HepG2 (cell line): ENCODE data around the gene PEX5L. TPM values are rescaled to one million over a fixed set of nuclear protein-coding genes. Genes with fewer than 3 reads are reported as not detected.

Experiments used
- ATAC-seq: fragments of 200-7000 bp; cut with Tn5 transposase; 3 replicates; pipeline ENCODE4 v1.9.1; 2020; ENCODE audit warnings: mild to moderate bottlenecking, moderate library complexity
- BruUV-seq: library from RNA; stranded (reverse); fragments of 400-500 nt; replicated peaks from 2 replicates; lab custom pipeline; 2021; lab: Mats Ljungman, UMichigan
- CTCF ChIA-PET: fragments of 300-600 bp; formaldehyde crosslinking; extraction: SDS; loops from one replicate; lab custom pipeline; 2021; ENCODE audit warnings: low total read pairs, inconsistent platforms, low intra/inter-chr PET ratio; lab: Yijun Ruan, JAX
- POLR2A ChIA-PET: fragments of 350-600 bp; sonication (Branson Sonifier 250); formaldehyde crosslinking; loops from one replicate; lab custom pipeline; 2020; ENCODE audit warnings: antibody characterized with exemption, inconsistent platforms; lab: Yijun Ruan, JAX
- DNase-seq: peaks from one replicate; pipeline ENCODE4 v3.0.0-alpha.2; 2015; ENCODE audit warnings: low spot score
- FAIRE-seq: peaks from 3 replicates; lab custom pipeline; 2011; peaks lifted over from hg19 to GRCh38; lab: Jason Lieb, UNC
- H2AFZ ChIP-seq: one replicate; pipeline ENCODE4 v1.6.1; 2011; ENCODE audit warnings: low read length, inconsistent platforms
- H3K27ac ChIP-seq: fragments of 300-600 bp; 3 replicates; pipeline ENCODE4 v1.8.0; 2011; ENCODE audit warnings: mixed run types, mild to moderate bottlenecking, mixed read lengths, low read length, inconsistent platforms; ENCODE audit not compliant: insufficient read depth; ENCODE audit errors: extremely low read length
- H3K27me3 ChIP-seq, 2 experiments: fragments of 200-600 bp in 1 of 2; 2 replicates in 1 of 2; 3 replicates in 1 of 2; pipeline versions ENCODE4 v1.6.0 to v1.8.0; 2011; ENCODE audit warnings: low read length in 2 of 2, mild to moderate bottlenecking in 2 of 2, moderate library complexity in 2 of 2, inconsistent platforms in 1 of 2; ENCODE audit not compliant: insufficient read depth in 2 of 2, control insufficient read depth in 1 of 2
- H3K36me3 ChIP-seq, 2 experiments: fragments of 200-600 bp in 1 of 2; replicated peaks in 1 of 2; 2 replicates in 1 of 2; 3 replicates in 1 of 2; pipeline versions ENCODE4 v1.5.1 to v1.8.0; 2011; ENCODE audit warnings: low read length in 2 of 2, inconsistent platforms in 1 of 2; ENCODE audit not compliant: insufficient read depth in 2 of 2, control insufficient read depth in 1 of 2
- H3K4me1 ChIP-seq: 2 replicates; pipeline ENCODE4 v1.5.1; 2012; ENCODE audit warnings: low read length, inconsistent platforms; ENCODE audit not compliant: insufficient read depth
- H3K4me2 ChIP-seq: 2 replicates; pipeline ENCODE4 v1.6.0; 2011; ENCODE audit warnings: low read depth, low read length, inconsistent platforms
- H3K4me3 ChIP-seq, 3 experiments: fragments of 200-600 bp in 1 of 3; sonication (generic), shearing (Covaris generic) in 1 of 3; replicated peaks in 1 of 3; 2 replicates each; pipeline ENCODE4 v1.5.1; 2011 to 2016; ENCODE audit warnings: low read length in 3 of 3, inconsistent platforms in 2 of 3, low read depth in 2 of 3, mild to moderate bottlenecking in 2 of 3, control low read depth in 1 of 3, mixed read lengths in 1 of 3; ENCODE audit not compliant: insufficient read depth in 1 of 3
- H3K79me2 ChIP-seq: one replicate; pipeline ENCODE4 v1.6.1; 2011; ENCODE audit warnings: low read length, inconsistent platforms; ENCODE audit not compliant: insufficient read depth
- H3K9ac ChIP-seq: 2 replicates; pipeline ENCODE4 v1.6.0; 2011; ENCODE audit warnings: mild to moderate bottlenecking, low read depth, low read length, inconsistent platforms; ENCODE audit not compliant: insufficient read depth
- H3K9me3 ChIP-seq: 2 replicates; pipeline ENCODE4 v1.5.1; 2012; ENCODE audit warnings: mild to moderate bottlenecking, low read length
- H4K20me1 ChIP-seq: 2 replicates; pipeline ENCODE4 v1.6.0; 2011; ENCODE audit warnings: inconsistent platforms, mild to moderate bottlenecking, low read length, moderate library complexity; ENCODE audit not compliant: insufficient read depth
- DZIP1 ChIP-seq: sonication (generic); formaldehyde crosslinking; IDR thresholded peaks from 2 replicates; pipeline ENCODE4 v1.5.0; 2020; ENCODE audit warnings: mild to moderate bottlenecking, missing genetic modification reagents
- EP300 ChIP-seq, 3 experiments: sonication (generic) in 1 of 3; formaldehyde crosslinking in 1 of 3; IDR thresholded peaks; 2 replicates each; pipeline versions ENCODE4 v1.5.1 to v1.6.1; 2011 to 2020; ENCODE audit warnings: low read depth in 2 of 3, low read length in 2 of 3, borderline replicate concordance in 1 of 3, improper control_type of control experiment in 1 of 3, mild to moderate bottlenecking in 1 of 3, missing genetic modification reagents in 1 of 3, moderate library complexity in 1 of 3
- NFAT5 ChIP-seq: sonication (generic); formaldehyde crosslinking; IDR thresholded peaks from 2 replicates; pipeline ENCODE4 v1.4.0; 2020; ENCODE audit warnings: missing genetic modification reagents
- WGBS: methylation state at CpG from one replicate; pipeline ENCODE4 v1.1.6; 2017; ENCODE audit warnings: low lambda C conversion rate; 5-methylcytosine and 5-hydroxymethylcytosine counted together
- in situ Hi-C: cut with HindIII; loops from 2 replicates; pipeline ENCODE4 v1.10.0; 2017; ENCODE audit warnings: low pct_unique_long_range_greater_than_20kb; ENCODE audit not compliant: extremely low pct_ligation_motif_present
- intact Hi-C: fragments of 100-400 bp; cut with micrococcal nuclease; formaldehyde crosslinking; loops from one replicate; pipeline ENCODE4 v1.10.0; 2022; ENCODE audit not compliant: unreplicated experiment
- polyA plus RNA-seq, 8 experiments: library from polyadenylated mRNA; depleted of rRNA in 3 of 8; stranded (reverse) in 7 of 8; unstranded in 1 of 8; fragments of >200 nt; fragmentation: Illumina TruSeq in 4 of 8; extraction: Trizol in 4 of 8; gene quantifications; 2 replicates each; pipeline versions ENCODE4 v1.2.1 to v1.2.3, GENCODE V29; 2011 to 2016; ENCODE audit warnings: low read depth in 4 of 8, missing spikeins in 1 of 8, mixed read lengths in 1 of 8; ENCODE audit not compliant: insufficient read depth in 1 of 8
- total RNA-seq, 5 experiments: library from RNA; depleted of rRNA; stranded (reverse); fragments of >200 nt; fragmentation: Illumina TruSeq; extraction: Trizol; gene quantifications; 2 replicates each; pipeline ENCODE4 v1.2.3, GENCODE V29; 2016; ENCODE audit warnings: low read depth in 1 of 5

The PEX5L gene
- total and polyA plus RNA-seq, 2 of the 13 experiments (the other 11 are each of a cell fraction or from before 2014, with no cell fraction given), result not detected

GRCh38 chr3:179801856-179802255 is 234.9 kb downstream of the PEX5L start:
- no peak for TF ChIP-seq NFAT5
- TF ChIP-seq DZIP1, result no peak
- TF ChIP-seq EP300 (IDR thresholded peaks at IDR 0.05; ENCODE audit: low read depth in 2 of 2, low read length in 2 of 2), result no peak
- no peak for TF ChIP-seq EP300 (CRISPR knock-in tag; IDR thresholded peaks at IDR 0.05; ENCODE audit: borderline replicate concordance)
- H2AFZ ChIP-seq, result no peak overlapping the region
- WGBS, result 86% methylated on average over 4 of the region's 4 CpGs
- no peaks in the 10 kb centered on the region for H3K79me2 ChIP-seq
- H4K20me1 ChIP-seq, result no peaks in the 10 kb centered on the region
- H3K36me3 ChIP-seq, result no peaks in the 10 kb centered on the region
- intact Hi-C loops (no loop called here), in situ Hi-C loops (loop anchor here (25.0 kb wide), 1 partner anchor 785 kb away; no protein-coding TSS in a partner anchor)
- BruUV-seq, result no TSS peak
- ATAC-seq (no peak), DNase-seq (no peak), FAIRE-seq (no peak)
- no peak overlapping the region for H3K4me2 ChIP-seq
- H3K9ac ChIP-seq, result no peak overlapping the region
- ChIA-PET CTCF (no interaction called here), POLR2A (no interaction called here)
- H3K4me3 ChIP-seq, result no peak overlapping the region
- H3K27me3 ChIP-seq, result 0 out of 5 replicates have a peak, but pooled peaks cover 0 to 3% of the 10 kb centered on the region in 2 experiments
- no peaks in the 10 kb centered on the region for H3K9me3 ChIP-seq
- peaks cover 4% of the 10 kb centered on the region; the same call in 1 of the 2 replicates for H3K4me1 ChIP-seq
- no peak overlapping the region for H3K27ac ChIP-seq
